Measurements from ENCODE around the gene ACAA2.
A peak's percentile ranks its signal among the peaks of the same experiment; 100 is the strongest.

Gene ACAA2

DNA sequence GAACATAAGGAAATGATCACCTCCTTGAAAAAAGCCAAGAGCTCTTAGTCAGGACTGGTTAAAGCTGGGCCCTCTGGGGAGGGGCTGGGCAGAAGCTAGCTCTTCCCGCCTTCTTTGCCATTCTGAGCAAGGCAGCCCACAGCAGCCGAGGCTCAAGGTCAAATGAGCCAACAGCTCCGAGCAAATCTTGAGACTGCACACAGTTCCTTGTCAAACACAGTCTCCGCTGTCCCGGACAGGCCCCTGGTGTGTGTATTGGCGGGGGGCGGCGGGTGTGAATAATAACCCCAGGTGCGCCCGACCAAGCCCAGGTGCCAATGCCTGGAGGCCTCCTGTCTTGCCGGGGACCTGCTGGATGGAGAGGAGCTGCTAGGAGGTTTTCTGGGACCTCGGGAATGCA lies 46.4 kb upstream of the ACAA2 start:
- no peak for TF ChIP-seq SPI1 (IDR thresholded peaks at IDR 0.05; ENCODE audit: borderline replicate concordance, low read depth)
- TF ChIP-seq, protein P1, sequence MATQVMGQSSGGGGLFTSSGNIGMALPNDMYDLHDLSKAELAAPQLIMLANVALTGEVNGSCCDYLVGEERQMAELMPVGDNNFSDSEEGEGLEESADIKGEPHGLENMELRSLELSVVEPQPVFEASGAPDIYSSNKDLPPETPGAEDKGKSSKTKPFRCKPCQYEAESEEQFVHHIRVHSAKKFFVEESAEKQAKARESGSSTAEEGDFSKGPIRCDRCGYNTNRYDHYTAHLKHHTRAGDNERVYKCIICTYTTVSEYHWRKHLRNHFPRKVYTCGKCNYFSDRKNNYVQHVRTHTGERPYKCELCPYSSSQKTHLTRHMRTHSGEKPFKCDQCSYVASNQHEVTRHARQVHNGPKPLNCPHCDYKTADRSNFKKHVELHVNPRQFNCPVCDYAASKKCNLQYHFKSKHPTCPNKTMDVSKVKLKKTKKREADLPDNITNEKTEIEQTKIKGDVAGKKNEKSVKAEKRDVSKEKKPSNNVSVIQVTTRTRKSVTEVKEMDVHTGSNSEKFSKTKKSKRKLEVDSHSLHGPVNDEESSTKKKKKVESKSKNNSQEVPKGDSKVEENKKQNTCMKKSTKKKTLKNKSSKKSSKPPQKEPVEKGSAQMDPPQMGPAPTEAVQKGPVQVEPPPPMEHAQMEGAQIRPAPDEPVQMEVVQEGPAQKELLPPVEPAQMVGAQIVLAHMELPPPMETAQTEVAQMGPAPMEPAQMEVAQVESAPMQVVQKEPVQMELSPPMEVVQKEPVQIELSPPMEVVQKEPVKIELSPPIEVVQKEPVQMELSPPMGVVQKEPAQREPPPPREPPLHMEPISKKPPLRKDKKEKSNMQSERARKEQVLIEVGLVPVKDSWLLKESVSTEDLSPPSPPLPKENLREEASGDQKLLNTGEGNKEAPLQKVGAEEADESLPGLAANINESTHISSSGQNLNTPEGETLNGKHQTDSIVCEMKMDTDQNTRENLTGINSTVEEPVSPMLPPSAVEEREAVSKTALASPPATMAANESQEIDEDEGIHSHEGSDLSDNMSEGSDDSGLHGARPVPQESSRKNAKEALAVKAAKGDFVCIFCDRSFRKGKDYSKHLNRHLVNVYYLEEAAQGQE (IDR thresholded peaks at IDR 0.05; ENCODE audit: insufficient replicate concordance, low read depth): no peak
- TF ChIP-seq, protein P2, sequence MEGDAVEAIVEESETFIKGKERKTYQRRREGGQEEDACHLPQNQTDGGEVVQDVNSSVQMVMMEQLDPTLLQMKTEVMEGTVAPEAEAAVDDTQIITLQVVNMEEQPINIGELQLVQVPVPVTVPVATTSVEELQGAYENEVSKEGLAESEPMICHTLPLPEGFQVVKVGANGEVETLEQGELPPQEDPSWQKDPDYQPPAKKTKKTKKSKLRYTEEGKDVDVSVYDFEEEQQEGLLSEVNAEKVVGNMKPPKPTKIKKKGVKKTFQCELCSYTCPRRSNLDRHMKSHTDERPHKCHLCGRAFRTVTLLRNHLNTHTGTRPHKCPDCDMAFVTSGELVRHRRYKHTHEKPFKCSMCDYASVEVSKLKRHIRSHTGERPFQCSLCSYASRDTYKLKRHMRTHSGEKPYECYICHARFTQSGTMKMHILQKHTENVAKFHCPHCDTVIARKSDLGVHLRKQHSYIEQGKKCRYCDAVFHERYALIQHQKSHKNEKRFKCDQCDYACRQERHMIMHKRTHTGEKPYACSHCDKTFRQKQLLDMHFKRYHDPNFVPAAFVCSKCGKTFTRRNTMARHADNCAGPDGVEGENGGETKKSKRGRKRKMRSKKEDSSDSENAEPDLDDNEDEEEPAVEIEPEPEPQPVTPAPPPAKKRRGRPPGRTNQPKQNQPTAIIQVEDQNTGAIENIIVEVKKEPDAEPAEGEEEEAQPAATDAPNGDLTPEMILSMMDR (IDR thresholded peaks at IDR 0.05; ENCODE audit: insufficient read depth, low read length): no peak
- no peak for TF ChIP-seq GABPA (IDR thresholded peaks at IDR 0.05; ENCODE audit: low read depth)
- TF ChIP-seq POLR2AphosphoS5 (IDR thresholded peaks at IDR 0.05; ENCODE audit: low read depth): no peak
- no peak overlapping the region for H3K27ac ChIP-seq (replicated peaks)
- DNase-seq (ENCODE audit: low read depth in 1 of 2, low spot score in 1 of 2): no peak
- no peak overlapping the region for H3K4me3 ChIP-seq (replicated peaks; ENCODE audit: insufficient read depth, low read length)
- peaks cover 4% of the 10 kb centered on the region for H3K27me3 ChIP-seq (ENCODE audit: insufficient read depth, poor library complexity, severe bottlenecking)

DNA sequence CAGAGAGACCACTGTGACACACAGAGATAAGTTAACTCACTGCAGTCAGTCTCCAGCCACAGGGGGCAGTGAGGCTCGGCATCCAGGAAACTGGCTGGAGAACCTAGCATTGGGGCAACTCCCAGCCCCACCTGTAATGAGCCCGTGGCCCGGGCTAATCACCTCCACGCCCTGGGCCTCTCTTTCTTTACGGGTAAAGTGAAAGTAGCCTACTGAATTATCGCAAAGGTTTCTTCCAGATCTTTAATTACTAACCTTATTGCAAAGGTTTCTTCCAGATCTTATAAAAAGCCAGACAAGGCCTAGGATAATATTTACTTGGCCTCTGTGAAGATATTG lies 45.7 kb upstream of the ACAA2 start:
- TF ChIP-seq POLR2AphosphoS5 (IDR thresholded peaks at IDR 0.05; ENCODE audit: low read depth): no peak
- H3K27ac ChIP-seq (replicated peaks): no peak overlapping the region
- no peak for DNase-seq (ENCODE audit: low read depth in 1 of 2, low spot score in 1 of 2)

DNA sequence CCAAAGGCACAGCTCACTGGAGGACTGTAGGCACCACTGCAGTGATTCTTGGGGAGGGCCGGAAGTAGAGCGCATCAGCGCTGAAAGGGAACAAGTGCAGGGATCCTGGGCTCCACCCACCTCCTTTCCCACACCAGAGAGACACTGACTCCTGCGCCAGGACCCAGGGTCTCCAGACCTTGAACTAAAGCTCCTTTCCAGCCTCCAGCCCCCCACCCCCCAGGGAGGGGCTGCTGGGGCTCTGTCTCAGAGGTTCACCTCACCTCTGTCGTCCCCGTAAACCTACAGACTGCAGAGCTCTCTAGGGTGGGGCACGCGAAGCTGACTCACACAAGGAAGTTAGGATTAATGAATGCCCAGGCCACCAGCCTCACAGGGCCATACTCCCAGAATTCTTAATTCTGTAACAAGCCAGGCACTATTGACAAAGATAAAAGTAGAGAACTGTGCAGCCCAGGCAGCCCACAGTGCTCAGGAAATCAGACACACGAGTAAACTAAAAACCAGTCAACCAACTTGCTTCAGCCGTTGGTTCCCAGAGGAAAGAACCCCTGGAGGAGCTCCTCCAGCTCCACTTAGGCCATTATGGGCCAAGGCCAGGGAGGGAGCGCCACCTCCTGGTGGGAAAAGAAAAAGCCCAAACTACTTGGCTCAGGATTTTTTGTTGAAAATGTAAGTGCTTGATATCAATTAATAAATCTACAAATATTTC lies 45.1 kb upstream of the ACAA2 start:
- H3K27ac ChIP-seq (replicated peaks): no peak overlapping the region
- H3K4me3 ChIP-seq (replicated peaks; ENCODE audit: insufficient read depth, low read length): no peak overlapping the region
- peak; percentile 35 to 59 for DNase-seq (ENCODE audit: low read depth in 1 of 2, low spot score in 1 of 2)
- TF ChIP-seq GABPA (IDR thresholded peaks at IDR 0.05; ENCODE audit: low read depth) (no peak), SPI1 (IDR thresholded peaks at IDR 0.05; ENCODE audit: borderline replicate concordance, low read depth) (no peak), POLR2AphosphoS5 (IDR thresholded peaks at IDR 0.05; ENCODE audit: low read depth) (no peak)
- TF ChIP-seq, protein P1 (IDR thresholded peaks at IDR 0.05; ENCODE audit: insufficient replicate concordance, low read depth): no peak
- TF ChIP-seq, protein P2 (IDR thresholded peaks at IDR 0.05; ENCODE audit: insufficient read depth, low read length): peak; percentile 84
- no peaks in the 10 kb centered on the region for H3K27me3 ChIP-seq (ENCODE audit: insufficient read depth, poor library complexity, severe bottlenecking)

More for the DNA sequence above, 45.7 kb upstream of the ACAA2 start:
- no peaks in the 10 kb centered on the region for H3K27me3 ChIP-seq (ENCODE audit: insufficient read depth, poor library complexity, severe bottlenecking)
- H3K4me3 ChIP-seq (replicated peaks; ENCODE audit: insufficient read depth, low read length): no peak overlapping the region

DNA sequence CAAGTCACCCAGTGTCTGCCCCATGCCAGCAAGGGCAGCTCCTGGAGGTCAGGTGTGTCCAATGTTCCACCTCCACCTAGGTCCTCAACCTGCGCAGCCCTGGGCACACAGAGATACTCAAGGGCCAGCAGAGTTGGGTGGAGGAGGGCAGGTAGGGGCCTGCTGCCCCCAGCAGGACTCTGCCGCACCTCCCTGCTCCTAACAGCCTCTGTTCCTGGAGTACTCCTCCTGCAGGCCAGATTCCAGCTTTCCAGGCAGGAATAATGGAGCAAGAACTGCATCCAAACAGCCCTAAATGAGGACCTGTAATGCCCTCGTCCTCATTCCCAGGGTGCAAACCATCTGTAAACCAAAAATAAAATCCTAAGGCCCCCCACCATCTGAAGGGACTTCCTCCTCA lies 44.4 kb upstream of the ACAA2 start:
- Histone ChIP-seq H3K27me3 (ENCODE audit: insufficient read depth, poor library complexity, severe bottlenecking) (no peaks in the 10 kb centered on the region), H3K27ac (replicated peaks) (no peak overlapping the region), H3K4me3 (replicated peaks; ENCODE audit: insufficient read depth, low read length) (no peak overlapping the region)
- DNase-seq (ENCODE audit: low read depth in 1 of 2, low spot score in 1 of 2): no peak
- TF ChIP-seq, protein P1 (IDR thresholded peaks at IDR 0.05; ENCODE audit: insufficient replicate concordance, low read depth): no peak
- TF ChIP-seq, protein P2 (IDR thresholded peaks at IDR 0.05; ENCODE audit: insufficient read depth, low read length): no peak
- TF ChIP-seq POLR2AphosphoS5 (IDR thresholded peaks at IDR 0.05; ENCODE audit: low read depth) (no peak), GABPA (IDR thresholded peaks at IDR 0.05; ENCODE audit: low read depth) (no peak), SPI1 (IDR thresholded peaks at IDR 0.05; ENCODE audit: borderline replicate concordance, low read depth) (no peak)
